Raji (cell line): ENCODE results near the gene ZRANB1.

Source experiments
- POLR2A ChIP-seq: IDR thresholded peaks from 2 replicates; pipeline ENCODE4 v1.6.1; 2011; ENCODE audit warnings: low read depth, low read length, control low read depth; ENCODE audit not compliant: insufficient read depth

ZRANB1 gene

DNA sequence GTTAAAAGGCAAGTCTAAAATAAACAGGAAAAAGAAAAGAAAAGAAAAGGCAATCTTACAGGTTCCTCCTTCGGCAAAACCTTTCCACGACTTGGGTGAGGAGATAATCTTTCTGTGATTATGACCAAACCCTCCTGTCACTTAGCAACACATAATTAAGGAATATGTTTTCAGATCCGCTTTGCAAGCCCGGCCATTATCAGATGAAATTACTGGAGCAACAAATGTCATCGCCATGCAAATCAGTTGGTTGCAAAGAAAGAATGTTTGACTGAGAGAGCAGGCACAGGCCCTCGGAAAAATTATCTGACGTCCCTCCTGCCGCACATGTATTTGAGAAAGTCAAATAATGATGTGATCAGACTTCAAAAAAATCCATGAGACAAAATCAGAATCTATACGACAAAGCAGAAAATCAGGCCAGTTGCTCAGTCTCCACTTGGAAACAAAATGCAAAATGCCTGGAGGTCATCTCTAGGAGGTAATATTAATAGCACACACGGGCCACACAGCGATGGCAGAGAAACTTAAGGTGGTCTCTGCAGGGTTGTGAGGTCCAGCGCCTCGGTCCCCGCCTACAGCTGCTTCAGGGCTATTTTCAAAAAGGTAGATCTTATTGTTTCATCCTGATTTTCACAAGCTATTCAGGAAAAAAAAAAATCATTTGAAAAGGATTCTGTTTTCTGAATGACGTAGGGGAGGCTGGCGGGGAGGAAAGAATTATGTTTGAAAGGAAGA lies 82.7 kb downstream of the ZRANB1 start:
- no peak for TF ChIP-seq POLR2A

GRCh38 chr10:125025341-125025740 lies 83.4 kb downstream of the ZRANB1 start:
- TF ChIP-seq POLR2A = no peak

GRCh38 chr10:125026036-125026931 lies 84.4 kb downstream of the ZRANB1 start:
- TF ChIP-seq POLR2A = no peak

- no peak for TF ChIP-seq POLR2A
These were observed 85.2 kb downstream of the ZRANB1 start for GRCh38 chr10:125026974-125027735.

GRCh38 chr10:125027871-125028869 lies 86.2 kb downstream of the ZRANB1 start:
- TF ChIP-seq POLR2A = no peak

DNA sequence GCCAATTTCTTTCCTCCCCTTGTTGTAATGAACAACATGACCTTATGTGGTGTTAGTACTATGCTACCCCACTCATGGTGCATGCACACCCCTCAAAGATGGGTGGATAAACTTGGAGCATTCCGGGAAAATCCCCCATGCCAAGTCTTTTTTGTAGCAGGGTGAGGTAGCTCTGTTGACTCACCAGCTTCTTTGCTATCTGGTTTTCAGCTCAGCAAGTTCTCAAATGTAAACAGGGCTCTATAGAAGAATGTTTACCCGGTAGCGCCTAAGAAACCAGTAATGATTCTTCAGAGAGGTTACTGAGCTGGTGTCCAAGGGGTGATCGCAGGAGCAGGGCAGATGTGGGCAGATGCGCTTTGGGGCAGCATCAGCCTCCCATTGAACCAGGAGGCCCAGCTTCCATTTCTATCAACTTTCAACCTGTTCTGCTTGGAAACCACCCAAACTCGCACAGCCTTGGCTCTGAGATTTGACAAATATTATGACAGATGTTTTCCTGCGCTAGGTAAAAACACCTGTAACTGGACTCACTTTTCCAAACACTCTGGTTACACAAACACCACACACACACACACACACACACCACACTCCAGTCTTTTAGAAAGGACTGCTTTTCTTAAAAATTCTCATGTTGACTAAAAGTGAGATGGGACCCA lies 87.8 kb downstream of the ZRANB1 start:
- no peak for TF ChIP-seq POLR2A

DNA sequence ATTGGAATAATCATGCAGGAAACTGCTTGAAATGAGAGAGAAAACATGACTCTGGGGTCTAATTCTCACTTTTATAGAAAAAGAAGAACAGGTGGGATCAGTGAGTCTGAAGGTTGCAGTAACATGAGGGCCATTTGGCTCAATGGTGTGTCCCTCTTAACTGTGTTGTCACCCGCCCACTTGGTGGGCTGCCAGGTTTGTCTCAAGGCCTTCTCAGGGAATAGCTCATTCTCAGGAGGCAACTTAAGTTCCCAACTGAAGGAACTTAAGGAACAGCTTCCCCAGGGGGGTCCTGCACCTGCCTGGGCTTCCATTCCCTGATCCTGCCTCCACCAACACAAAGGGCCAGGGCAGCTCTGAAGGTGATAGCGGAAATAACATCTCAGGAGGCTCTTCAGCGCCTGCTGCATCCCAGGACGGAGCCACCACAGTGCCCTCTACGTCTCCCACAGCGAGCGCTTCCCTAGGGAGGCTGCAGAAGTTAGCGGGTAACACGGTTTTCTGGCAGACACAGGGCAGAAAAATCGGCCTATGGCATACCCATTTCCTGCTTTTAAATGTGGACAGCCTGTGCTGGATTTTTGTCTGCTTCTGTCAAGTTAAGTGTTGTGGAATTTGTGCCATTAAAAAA lies 88.8 kb downstream of the ZRANB1 start:
- TF ChIP-seq POLR2A = no peak

DNA sequence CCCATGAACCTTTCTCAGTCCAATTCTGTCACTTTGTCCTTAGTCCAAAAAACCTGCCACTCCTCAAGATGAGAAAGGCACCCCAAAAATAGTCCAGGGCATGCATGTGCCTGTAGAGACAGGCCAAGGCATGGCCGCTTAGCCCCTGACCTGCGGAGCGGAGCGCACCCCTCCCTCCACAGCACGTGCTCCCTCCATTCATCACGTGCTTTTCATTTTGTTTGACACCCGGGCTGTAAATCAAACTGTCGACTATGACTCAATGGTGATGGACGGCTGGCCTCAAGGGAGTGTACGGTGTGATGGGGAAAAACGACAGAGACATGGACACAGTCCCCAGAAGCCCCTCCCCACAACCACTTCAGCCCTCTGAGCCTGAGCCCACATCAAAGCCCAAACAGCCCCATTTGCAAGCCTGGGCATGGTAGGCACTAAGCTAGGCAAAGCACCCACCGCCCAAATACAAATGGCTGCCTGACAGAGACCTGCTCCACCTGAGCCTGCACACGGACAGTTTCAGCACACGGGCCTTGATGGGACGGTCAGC lies 90.6 kb downstream of the ZRANB1 start:
- TF ChIP-seq POLR2A = no peak

DNA sequence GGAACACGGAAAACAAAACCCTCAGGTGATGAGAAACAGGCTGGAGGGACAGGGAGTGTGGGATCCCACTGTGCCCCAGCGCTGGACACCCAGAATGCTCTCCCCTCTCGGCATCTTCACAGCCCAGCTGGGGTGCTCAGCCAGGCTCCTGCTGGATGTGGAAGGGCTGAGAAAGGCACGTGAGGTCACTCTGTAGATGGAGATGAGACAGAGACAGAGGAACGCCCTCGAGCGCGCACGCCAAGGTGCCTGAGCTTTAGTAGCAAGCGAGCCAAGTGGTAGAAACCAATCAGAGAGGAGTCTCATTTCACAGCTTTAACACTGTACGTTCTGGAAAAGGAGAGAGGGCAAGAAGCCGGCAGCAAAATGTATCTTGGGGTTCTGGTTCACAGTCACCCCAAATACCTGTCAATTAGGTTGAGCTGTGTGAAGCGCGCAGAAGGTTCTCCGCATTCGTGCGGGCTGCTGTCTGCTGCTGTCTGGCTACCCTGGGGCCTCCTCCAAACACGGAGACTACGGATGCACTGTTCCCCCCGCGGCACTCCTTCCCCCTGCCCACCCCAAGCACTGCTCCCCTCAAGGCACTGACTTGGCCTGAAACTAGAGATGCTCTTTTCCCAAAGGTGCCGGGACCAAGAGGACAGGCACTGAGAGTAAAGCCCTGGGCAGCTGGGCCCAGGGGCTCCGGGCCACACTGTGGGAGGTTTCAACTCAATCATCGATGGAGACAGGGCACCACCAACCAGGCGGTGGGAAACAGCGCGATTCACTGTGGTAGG lies 91.4 kb downstream of the ZRANB1 start:
- no peak for TF ChIP-seq POLR2A

- TF ChIP-seq POLR2A = no peak
These were observed 92.8 kb downstream of the ZRANB1 start for GRCh38 chr10:125034675-125035074.

DNA sequence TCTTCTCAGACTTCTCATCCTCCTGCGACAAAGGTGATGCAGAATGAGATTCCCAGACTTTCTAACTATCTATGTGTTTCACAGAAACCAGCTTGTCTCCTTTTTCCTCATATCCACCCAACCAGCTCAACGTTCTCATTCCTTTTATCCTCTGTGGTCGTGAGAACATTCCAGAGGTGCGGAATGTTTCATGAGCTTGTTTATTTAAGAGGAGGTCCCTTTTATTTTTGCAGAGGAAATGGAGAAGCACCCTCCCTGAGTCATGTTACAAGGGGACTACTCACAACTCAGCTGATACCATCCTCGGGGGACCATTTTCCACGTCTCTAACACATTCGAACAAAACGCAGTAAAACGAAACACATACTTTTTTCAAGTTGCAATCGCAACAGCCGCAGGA lies 93.2 kb downstream of the ZRANB1 start:
- TF ChIP-seq POLR2A = no peak

DNA sequence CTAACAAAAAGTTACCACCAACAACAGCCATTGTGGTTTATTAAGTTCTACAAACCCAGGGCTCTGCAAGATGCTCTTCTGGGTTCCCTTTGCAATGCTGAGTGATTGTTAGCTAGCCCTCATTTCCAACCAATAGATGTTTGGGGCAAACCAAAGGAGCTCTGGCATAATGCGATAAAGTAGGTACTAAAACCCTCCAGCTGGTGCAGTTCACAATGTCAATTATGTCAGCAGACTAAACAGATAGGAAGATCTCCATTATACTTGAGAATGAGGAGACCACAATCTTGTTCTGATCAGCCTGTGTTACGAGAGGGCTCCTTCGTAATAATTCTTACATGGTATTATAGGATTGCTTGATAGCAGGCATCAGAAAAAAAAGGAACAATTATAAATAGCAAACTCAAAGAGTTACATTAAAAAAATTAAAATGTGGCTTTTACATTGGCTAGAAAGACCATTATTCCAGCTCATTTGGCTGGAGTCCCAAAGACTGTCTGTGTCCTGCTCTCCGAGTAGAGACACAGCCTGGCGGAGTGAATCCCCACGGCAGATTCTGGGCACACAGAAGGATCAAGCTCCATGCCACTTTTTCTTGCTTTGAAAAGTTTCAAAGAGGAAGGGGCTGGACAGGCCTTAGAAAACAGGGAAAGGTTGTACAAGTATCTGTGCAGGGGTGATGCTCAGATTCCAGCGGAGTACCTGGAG lies 93.8 kb downstream of the ZRANB1 start:
- TF ChIP-seq POLR2A = no peak
